ENCODE data around the gene KIAA1217. TPM values are rescaled to one million over a fixed set of nuclear protein-coding genes. Genes with fewer than 3 reads are reported as not detected.

The KIAA1217 gene
- total RNA-seq, 4 donors from 2014 or later, result 46.9 to 108 (median 61.5) TPM

DNA sequence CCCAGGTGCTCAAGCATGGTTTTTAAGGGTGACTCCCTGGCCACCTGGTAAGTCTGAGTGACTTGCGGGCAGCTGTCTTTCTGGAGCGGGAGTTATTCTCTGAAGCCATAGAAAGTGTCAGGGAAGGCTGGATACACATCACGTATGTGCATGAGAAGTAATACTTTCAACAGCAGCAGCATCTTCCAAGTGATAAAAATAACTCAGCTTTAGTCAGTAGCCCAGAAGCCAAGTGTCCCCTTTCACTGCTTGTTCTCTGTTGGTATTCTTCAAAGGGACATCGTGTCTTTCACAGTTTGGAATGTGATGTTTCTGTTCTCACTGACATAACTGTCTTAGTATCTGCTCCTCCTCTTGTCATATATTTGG is 97.6 kb downstream of the KIAA1217 start:
- no peak for DNase-seq
- Histone ChIP-seq H3K4me3 (no peak overlapping the region), H3K4me1 (no peaks in the 10 kb centered on the region), H3K36me3 (no peaks in the 10 kb centered on the region), H3K27ac (no peak overlapping the region), H3K9me3 (no peaks in the 10 kb centered on the region), H3K27me3 (no peaks in the 10 kb centered on the region)
- TF ChIP-seq POLR2A (IDR thresholded peaks at IDR 0.05), result no peak
- TF ChIP-seq, protein P1, sequence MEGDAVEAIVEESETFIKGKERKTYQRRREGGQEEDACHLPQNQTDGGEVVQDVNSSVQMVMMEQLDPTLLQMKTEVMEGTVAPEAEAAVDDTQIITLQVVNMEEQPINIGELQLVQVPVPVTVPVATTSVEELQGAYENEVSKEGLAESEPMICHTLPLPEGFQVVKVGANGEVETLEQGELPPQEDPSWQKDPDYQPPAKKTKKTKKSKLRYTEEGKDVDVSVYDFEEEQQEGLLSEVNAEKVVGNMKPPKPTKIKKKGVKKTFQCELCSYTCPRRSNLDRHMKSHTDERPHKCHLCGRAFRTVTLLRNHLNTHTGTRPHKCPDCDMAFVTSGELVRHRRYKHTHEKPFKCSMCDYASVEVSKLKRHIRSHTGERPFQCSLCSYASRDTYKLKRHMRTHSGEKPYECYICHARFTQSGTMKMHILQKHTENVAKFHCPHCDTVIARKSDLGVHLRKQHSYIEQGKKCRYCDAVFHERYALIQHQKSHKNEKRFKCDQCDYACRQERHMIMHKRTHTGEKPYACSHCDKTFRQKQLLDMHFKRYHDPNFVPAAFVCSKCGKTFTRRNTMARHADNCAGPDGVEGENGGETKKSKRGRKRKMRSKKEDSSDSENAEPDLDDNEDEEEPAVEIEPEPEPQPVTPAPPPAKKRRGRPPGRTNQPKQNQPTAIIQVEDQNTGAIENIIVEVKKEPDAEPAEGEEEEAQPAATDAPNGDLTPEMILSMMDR (IDR thresholded peaks at IDR 0.05), result no peak

DNA sequence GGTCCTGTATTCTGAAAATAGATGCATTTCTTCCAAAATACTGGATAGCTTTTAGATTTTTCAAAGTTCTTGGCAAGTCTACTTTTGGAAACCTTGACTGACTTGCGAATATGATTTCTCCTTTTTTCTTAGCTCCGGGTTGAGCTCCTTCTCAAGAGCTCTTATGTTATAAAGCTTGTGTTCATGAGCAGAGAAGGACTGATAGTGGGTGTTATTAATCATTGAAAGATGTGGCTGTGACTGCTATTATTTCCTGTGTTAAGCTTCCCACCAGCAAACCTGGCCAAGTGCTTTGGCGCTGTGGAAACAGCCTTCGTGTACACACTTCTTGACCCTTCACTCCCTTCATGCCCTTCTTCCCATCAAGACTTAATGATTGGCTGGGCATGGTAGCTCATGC is 98.2 kb downstream of the KIAA1217 start:
- Histone ChIP-seq H3K36me3 (no peaks in the 10 kb centered on the region), H3K4me1 (no peaks in the 10 kb centered on the region), H3K27ac (no peak overlapping the region), H3K4me3 (no peak overlapping the region), H3K9me3 (no peaks in the 10 kb centered on the region), H3K27me3 (no peaks in the 10 kb centered on the region)
- TF ChIP-seq POLR2A (IDR thresholded peaks at IDR 0.05), result no peak
- TF ChIP-seq, protein P1 (IDR thresholded peaks at IDR 0.05), result no peak
- DNase-seq, result no peak

DNA sequence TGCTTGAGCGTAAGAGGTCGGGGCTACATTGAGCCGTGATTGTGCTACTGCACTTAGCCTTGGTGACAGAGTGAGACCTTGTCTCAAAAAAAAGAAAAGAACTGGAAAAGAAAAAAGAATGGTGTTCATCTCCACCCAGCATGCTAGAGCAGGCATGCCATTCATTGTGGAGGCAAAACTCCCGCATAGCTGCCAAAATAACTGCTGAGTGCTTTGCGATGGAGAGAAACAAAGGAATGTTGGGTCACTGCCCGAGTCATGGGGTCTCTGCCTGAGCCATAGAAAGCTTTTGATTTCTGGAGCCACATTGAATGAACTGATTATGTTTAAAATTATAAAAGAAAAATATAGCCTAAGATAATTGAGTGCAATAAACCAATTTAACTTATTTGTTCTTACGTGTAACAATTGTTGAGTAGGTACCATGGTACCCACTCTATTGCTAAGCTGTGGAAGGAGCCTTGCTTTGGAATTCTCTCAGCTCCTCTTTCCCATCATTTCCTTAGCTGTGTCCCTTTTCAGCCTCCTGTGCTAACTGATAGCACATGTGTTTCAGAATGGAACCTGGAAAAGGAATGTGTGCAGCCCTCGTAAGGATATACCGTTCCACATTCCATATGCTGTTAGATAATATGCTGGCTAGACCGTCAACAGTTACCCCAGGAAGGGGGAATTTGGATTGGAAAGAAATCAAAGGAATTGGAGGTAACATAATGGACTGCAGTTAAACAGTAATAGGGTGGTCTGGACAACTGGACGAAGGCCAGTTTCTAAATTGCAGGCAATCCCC is 99.0 kb downstream of the KIAA1217 start:
- Histone ChIP-seq H3K36me3 (no peaks in the 10 kb centered on the region), H3K27me3 (no peaks in the 10 kb centered on the region), H3K27ac (no peak overlapping the region), H3K4me1 (no peaks in the 10 kb centered on the region), H3K9me3 (no peaks in the 10 kb centered on the region), H3K4me3 (no peak overlapping the region)
- DNase-seq, result no peak
- TF ChIP-seq, protein P1 (IDR thresholded peaks at IDR 0.05), result no peak
- no peak for TF ChIP-seq POLR2A (IDR thresholded peaks at IDR 0.05)

DNA sequence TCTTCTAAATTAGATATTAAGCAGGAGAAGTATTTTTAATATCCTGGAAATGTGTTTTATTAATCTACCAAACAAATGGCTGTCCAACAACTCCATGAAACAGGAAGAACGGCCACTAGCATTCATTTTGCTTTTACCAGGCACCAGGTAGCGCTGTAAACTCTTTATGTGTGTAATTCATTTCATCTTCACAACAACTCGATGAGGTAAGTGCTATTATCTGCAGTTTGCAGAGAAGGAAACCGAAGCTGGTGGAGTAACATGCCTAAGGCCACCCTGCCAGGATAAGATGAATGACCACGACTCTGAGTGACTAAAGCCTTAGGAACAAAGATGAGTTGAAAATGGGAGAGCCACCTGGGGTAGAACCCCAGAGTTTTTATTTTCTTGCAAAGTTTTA is 101.2 kb downstream of the KIAA1217 start:
- Histone ChIP-seq H3K27me3 (no peaks in the 10 kb centered on the region), H3K9me3 (no peaks in the 10 kb centered on the region), H3K27ac (no peak overlapping the region), H3K4me1 (no peaks in the 10 kb centered on the region), H3K36me3 (no peaks in the 10 kb centered on the region), H3K4me3 (no peak overlapping the region)
- no peak for DNase-seq
- TF ChIP-seq, protein P1 (IDR thresholded peaks at IDR 0.05), result no peak
- TF ChIP-seq POLR2A (IDR thresholded peaks at IDR 0.05), result no peak

DNA sequence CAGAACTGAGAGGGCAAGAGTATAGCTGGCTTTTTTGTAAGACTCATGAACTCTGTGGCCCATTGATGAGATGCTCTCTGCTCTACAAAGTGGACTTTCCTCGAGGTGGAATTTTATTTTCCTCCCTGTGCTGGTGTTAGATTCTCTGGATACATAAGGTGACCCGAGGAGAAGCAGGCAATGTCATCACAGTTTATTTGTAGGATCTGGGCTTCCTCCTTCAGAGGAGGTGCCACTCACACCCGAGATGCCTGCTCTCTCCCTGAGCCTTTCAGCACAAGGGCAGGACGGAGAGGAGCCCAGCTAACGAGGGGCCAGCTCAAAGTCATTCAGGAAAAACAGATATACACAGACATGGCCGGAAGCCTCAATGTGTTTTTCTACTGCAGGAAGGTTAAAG is 103.0 kb downstream of the KIAA1217 start:
- no peak for DNase-seq
- Histone ChIP-seq H3K4me3 (no peak overlapping the region), H3K4me1 (no peaks in the 10 kb centered on the region), H3K27me3 (no peaks in the 10 kb centered on the region), H3K9me3 (no peaks in the 10 kb centered on the region), H3K36me3 (no peaks in the 10 kb centered on the region), H3K27ac (no peak overlapping the region)
- TF ChIP-seq, protein P1 (IDR thresholded peaks at IDR 0.05), result no peak
- no peak for TF ChIP-seq POLR2A (IDR thresholded peaks at IDR 0.05)
